ENCODE data around the gene LIMS2. TPM values are rescaled to one million over a fixed set of nuclear protein-coding genes. Genes with fewer than 3 reads are reported as not detected.

Gene LIMS2
- total and polyA plus RNA-seq, 7 donors = 9.3 to 31.8 (median 16.4) TPM

DNA sequence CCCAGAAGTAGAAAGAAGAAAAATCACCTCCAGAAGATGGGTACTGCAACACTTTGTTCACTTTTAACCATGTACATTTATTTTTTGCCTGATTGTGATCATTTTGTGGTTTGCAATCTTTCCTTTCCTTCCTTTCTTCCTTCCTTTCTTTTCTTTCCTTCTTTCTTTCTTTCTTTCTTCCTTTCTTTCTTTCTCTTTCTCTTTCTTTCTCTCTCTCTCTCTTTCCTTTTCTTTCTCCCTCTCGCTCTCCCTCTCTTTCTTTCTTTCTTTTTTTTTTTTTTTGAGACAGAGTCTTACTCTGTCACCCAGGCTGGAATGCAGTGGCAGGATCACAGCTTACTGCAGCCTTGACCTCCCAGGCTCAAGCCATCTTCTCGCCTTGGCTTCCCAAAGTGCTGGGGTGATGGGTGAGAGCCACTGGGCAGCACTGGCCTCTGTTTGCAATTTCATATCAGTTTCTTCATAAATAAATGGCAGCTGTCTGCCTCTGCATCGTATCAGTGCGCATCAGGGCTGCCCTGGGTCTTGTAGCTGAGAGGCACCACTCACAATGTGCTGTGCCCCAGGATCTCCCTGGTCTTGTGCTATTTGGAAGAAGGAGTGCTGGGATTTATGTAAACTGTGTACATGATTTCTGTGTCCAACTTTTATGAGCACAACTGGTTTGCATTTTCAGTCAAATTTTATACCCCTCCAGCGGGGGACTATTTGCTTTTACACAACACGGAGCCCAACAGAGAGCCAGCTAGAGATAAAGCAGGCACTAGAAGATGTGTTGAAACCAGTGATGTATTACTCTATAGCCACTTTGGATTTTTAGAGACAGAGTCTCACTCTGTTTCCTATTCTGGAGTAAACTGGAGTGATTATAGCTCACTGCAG is 6.9 kb upstream of the LIMS2 start:
- H3K4me3 ChIP-seq = peak overlapping the region; percentile 59
- H3K9me3 ChIP-seq = no peaks in the 10 kb centered on the region
- ATAC-seq = no peak
- H3K27me3 ChIP-seq (ENCODE audit: insufficient read depth in 3 of 3, low read length in 2 of 3) = no peaks in the 10 kb centered on the region
- intact Hi-C loops (cut with DNase I) = no loop called here
- H3K27ac ChIP-seq = no peak overlapping the region
- H3K4me1 ChIP-seq = peaks cover 6% of the 10 kb centered on the region
- no peak for DNase-seq
- TF ChIP-seq CTCF (IDR thresholded peaks at IDR 0.05) = no peak
- H3K36me3 ChIP-seq (ENCODE audit: insufficient read depth in 1 of 2, low read depth in 1 of 2) = no peaks in the 10 kb centered on the region
- WGBS, 3 donors = 94 to 95% (median 95%) methylated on average over 6 of the region's 6 CpGs

DNA sequence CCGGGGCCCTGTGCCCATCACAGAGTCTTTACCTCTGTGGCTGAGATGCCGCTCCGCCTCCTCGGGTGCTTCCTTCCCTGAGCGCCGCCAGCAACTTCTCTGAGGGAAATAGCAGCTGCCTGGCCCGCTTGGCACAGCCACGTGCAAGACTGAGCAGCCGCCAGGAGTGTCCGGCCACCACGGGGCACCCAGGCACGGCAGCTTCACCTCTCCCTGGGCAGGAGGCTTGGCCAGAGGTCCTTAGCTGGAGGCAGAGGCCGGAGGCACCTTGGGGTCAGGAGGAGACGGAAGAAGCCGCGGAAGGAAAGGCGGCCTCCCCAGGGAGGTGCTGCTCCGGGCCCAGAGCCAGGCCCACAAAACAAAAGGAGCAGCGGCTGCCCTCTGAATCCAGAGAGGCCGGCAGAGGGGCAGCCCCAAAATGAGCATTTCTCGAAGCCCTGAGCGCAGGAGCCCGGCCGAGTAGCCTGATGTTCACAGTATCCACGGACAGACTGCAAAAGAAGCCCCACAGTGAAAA is 6.0 kb upstream of the LIMS2 start:
- no peaks in the 10 kb centered on the region for H3K9me3 ChIP-seq
- intact Hi-C loops (cut with DNase I) = no loop called here
- no peaks in the 10 kb centered on the region for H3K36me3 ChIP-seq (ENCODE audit: insufficient read depth in 1 of 2, low read depth in 1 of 2)
- peak overlapping the region; percentile 59 for H3K4me3 ChIP-seq
- DNase-seq (peak; percentile 60 to 79), ATAC-seq (peak; percentile 78 to 87 (median 85))
- H3K4me1 ChIP-seq = peaks cover 6% of the 10 kb centered on the region
- 7 to 10% (median 10%) methylated on average over 24 to 25 of the region's 25 CpGs for WGBS, 3 donors
- no peaks in the 10 kb centered on the region for H3K27me3 ChIP-seq (ENCODE audit: insufficient read depth in 3 of 3, low read length in 2 of 3)
- H3K27ac ChIP-seq = peak overlapping the region; percentile 13
- no peak for TF ChIP-seq CTCF (IDR thresholded peaks at IDR 0.05)

GRCh38 chr2:127680706-127681287 is 5.5 kb upstream of the LIMS2 start:
- Histone ChIP-seq H3K27me3 (ENCODE audit: insufficient read depth in 3 of 3, low read length in 2 of 3) (no peaks in the 10 kb centered on the region), H3K36me3 (ENCODE audit: insufficient read depth in 1 of 2, low read depth in 1 of 2) (no peaks in the 10 kb centered on the region), H3K9me3 (no peaks in the 10 kb centered on the region), H3K4me1 (peaks cover 6% of the 10 kb centered on the region), H3K4me3 (peak overlapping the region; percentile 59), H3K27ac (no peak overlapping the region)
- WGBS, 3 donors = 53 to 67% (median 55%) methylated on average over 19 of the region's 19 CpGs
- no peak for TF ChIP-seq CTCF (IDR thresholded peaks at IDR 0.05)
- ATAC-seq (peak in 2 of 4 donors; percentile 5 to 16), DNase-seq (no peak)
- intact Hi-C loops (cut with DNase I) = no loop called here

- no peak for DNase-seq
- no peak for TF ChIP-seq CTCF (IDR thresholded peaks at IDR 0.05)
- Histone ChIP-seq H3K36me3 (ENCODE audit: insufficient read depth in 1 of 2, low read depth in 1 of 2) (no peaks in the 10 kb centered on the region), H3K4me3 (peak overlapping the region; percentile 59), H3K9me3 (no peaks in the 10 kb centered on the region), H3K4me1 (peaks cover 9% of the 10 kb centered on the region), H3K27me3 (ENCODE audit: insufficient read depth in 3 of 3, low read length in 2 of 3) (peaks cover 0 to 5% (median 3%) of the 10 kb centered on the region in 3 donors), H3K27ac (no peak overlapping the region)
- ATAC-seq = no peak
- intact Hi-C loops (cut with DNase I) = no loop called here
- 86 to 87% (median 86%) methylated on average over 15 of the region's 15 CpGs for WGBS, 3 donors
Measured at GRCh38 chr2:127679680-127680361, 4.5 kb upstream of the LIMS2 start.
